SHP77 treated with DMSO at 0.1 percent for 48 hours (cell line): ENCODE data around the gene SNX9.
"Not testable (repeated sequence)": the region's sequence is repeated elsewhere in the genome, so short reads cannot be mapped to it uniquely, and the experiment has no call there.

Experiments
- DNase-seq: peaks from one replicate; lab custom pipeline; 2025; lab: John Stamatoyannopoulos, UW

The SNX9 gene

GRCh38 chr6:157831424-157832249, 8.6 kb downstream of the SNX9 start:
- DNase-seq: no peak

- DNase-seq: no peak
Observed at GRCh38 chr6:157832250-157832967, 9.4 kb downstream of the SNX9 start.

- no peak for DNase-seq
Observed at GRCh38 chr6:157834549-157834948, 11.5 kb downstream of the SNX9 start.

GRCh38 chr6:157838718-157839430, 15.8 kb downstream of the SNX9 start:
- no peak for DNase-seq

GRCh38 chr6:157839606-157840005, 16.6 kb downstream of the SNX9 start:
- no peak for DNase-seq

- DNase-seq: no peak
Observed at GRCh38 chr6:157840261-157840660, 17.2 kb downstream of the SNX9 start.

- no peak for DNase-seq
Observed at GRCh38 chr6:157840776-157841175, 17.7 kb downstream of the SNX9 start.

GRCh38 chr6:157841211-157841840, 18.3 kb downstream of the SNX9 start:
- DNase-seq: no peak

GRCh38 chr6:157842212-157842611, 19.2 kb downstream of the SNX9 start:
- DNase-seq: no peak

- DNase-seq: not testable (repeated sequence)
Observed at GRCh38 chr6:157844196-157844595, 21.1 kb downstream of the SNX9 start.

- DNase-seq: no peak
Observed at GRCh38 chr6:157845493-157846259, 22.6 kb downstream of the SNX9 start.

GRCh38 chr6:157847846-157848245, 24.8 kb downstream of the SNX9 start:
- no peak for DNase-seq

GRCh38 chr6:157848693-157849092, 25.6 kb downstream of the SNX9 start:
- no peak for DNase-seq

- DNase-seq: no peak
Observed at GRCh38 chr6:157849288-157850017, 26.4 kb downstream of the SNX9 start.

GRCh38 chr6:157850030-157850429, 27.0 kb downstream of the SNX9 start:
- DNase-seq: no peak

GRCh38 chr6:157853018-157853805, 30.2 kb downstream of the SNX9 start:
- DNase-seq: no peak

GRCh38 chr6:157853902-157854502, 31.0 kb downstream of the SNX9 start:
- DNase-seq: no peak

- DNase-seq: no peak
Observed at GRCh38 chr6:157855325-157855724, 32.3 kb downstream of the SNX9 start.

- DNase-seq: not testable (repeated sequence)
Observed at GRCh38 chr6:157855804-157856203, 32.8 kb downstream of the SNX9 start.
